M059J (cell line): ENCODE results near the gene TMEM161A. TPM values are rescaled to one million over a fixed set of nuclear protein-coding genes. Genes with fewer than 3 reads are reported as not detected.
"Not testable (repeated sequence)": the region's sequence is repeated elsewhere in the genome, so short reads cannot be mapped to it uniquely, and the experiment has no call there.

Experiments used
- DNase-seq: peaks from one replicate; pipeline ENCODE4 v3.0.0-alpha.2; 2012; ENCODE audit warnings: low read depth
- total RNA-seq: library from RNA; depleted of rRNA; stranded (reverse); fragments of >200 nt; shearing (Covaris generic); gene quantifications from 2 replicates; pipeline ENCODE4 v1.2.3, GENCODE V29; 2014; rRNA removed

The TMEM161A gene
- total RNA-seq = 27.4 and 33.0 TPM in 2 replicates

DNA sequence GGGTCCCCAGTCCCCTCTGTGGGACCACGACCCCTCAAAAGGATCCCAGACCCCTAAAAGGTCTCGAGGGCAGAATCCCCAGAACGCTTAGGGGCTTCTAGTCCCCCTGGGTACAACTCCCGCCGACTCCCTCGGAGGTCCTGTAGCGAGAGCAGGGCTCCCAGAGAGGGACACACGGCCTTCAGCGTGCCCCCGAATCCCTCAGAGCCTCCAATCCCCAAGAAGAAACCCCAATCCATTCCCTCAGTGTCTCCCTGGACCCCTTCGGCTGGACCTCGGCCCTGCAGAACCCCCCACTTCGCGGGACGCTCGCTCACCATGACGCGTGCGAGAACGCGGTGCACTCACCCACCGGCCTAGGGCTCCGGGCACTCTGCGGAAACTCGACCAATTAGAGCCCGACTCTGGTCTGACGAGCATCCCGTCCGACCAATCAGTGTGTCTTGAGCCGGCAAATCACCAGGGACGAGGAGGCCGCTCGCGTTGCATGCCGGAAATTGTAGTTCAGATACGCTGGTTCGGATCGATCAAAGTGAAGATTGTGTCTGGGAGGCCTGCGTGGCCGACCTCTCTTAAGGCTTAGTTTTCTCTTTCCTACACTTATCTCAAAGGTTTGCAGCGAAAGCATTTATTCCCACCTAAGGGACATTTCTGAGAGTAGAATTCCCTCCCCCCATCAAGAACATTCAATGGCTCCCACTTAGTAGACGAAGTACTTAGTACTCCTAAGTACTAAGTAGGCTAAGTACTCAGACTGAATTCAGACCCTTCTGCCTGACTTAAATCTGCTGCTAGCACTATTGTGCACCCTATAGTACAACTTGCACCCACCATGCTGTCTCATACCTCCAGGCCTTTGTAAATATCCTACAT lies at the start of gene TMEM161A:
TMEM161A (minus strand) TSS at position 370 of the 873 bp plus-strand sequence; CDS start at position 320, 50 bp downstream.
- peak; percentile 98 for DNase-seq

- DNase-seq = no peak
Measured at GRCh38 chr19:19186742-19187141, 48.5 kb upstream of the TMEM161A start.

DNA sequence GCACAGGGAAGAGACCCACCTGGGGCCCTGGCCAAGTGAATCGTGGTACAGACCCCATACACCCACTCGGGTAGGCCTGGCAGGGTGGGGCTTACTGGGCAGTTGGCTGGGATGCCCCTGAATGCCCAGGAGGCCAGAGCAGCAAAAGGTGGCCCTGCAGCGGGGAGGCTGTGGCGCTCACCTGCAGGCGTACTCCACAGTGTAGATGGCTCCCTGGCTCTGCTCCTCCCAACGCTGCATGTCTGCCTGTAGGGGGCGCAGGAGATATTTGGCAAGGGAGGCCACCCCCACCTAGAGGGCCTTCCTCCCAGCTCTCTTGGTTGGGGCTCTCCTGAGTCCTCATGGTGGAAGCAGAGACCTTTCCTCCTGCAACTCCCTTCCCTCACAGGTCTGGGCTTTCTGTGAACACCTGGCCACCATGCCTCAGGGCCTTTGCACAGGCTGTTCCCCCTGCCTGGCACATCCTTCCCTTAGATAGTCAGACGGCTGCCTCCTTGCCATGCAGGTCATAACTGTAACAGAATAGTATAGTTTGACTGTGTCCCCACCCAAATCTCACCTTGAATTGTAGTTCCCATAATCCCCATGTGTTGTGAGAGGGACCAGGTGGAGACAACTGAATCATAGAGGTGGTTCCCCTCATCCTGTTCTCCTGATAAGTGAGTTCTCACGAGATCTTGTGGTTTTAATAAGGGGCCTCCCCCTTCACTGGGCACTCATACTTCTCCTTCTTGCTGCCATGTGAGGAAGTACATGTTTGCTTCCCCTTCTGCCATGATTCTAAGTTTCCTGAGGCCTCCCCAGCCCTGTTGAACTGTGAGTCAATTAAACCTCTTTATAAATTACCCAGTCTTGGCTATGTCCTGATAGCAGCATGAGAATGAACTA lies 47.8 kb upstream of the TMEM161A start:
- DNase-seq = peak; percentile 42

GRCh38 chr19:19181488-19181998 lies 43.3 kb upstream of the TMEM161A start:
- no peak for DNase-seq

DNA sequence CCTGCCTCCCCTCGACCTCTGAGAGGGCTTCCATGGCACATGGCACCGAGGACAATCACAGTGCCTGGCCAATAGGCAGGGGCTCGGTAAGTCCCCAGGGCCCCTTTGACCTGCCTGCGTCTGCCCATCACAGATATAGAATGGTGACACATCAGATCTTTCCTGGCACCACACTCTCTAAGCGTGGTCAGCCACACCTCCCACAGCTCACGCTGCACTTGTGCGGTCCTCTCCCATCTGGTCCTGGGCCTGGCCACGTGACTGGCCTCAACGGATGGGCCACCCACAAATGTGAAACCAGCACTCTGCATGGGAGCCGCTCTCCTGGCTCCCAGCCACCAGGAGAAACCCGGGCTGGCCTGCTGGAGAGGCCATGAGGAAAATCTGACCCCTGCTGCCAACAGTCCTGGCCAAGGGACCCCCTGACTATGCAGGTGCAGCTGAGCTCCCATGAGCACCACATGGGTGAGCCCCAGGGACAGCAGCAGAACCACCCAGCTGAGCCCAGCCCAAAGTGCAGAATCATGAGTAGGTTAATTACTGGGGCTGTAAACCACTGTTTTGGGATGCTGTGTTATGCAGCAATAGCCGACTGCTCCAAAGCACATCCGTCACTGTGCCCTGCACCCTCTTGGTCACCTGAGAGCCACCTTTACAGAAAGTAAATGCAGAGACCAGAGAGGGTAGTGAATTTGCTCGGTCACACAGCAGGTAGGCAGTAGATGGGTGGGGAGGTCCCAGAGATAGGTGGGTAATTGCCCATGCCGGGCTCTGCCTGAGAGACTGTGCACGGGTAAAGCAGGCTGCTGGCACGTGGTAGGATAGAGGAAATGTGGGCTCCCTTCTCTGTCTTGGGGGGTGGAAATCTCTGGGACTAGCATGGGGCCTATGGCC lies 41.5 kb upstream of the TMEM161A start:
- DNase-seq = peak; percentile 22

DNA sequence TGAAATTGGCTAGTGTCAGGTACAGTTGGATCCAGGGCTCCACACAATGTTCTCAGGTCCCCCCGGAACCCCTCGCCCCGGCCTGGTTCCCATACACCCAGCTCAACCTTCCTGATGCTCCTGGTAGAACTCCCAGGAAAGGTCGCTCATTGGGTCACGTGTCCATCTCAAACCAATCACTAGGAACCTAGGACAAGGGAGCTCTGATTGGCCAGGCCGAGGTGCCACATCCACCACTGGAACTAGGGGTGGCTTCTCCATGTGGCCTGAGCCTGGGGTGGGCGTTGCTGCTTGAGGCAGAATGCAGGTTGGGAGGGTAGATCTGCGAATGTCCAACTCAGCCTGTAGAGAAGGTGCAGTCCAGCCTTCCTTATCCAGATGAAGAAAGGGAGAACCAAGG lies 38.7 kb upstream of the TMEM161A start:
- no peak for DNase-seq

GRCh38 chr19:19173243-19173642 lies 35.0 kb upstream of the TMEM161A start:
- not testable (repeated sequence) for DNase-seq

DNA sequence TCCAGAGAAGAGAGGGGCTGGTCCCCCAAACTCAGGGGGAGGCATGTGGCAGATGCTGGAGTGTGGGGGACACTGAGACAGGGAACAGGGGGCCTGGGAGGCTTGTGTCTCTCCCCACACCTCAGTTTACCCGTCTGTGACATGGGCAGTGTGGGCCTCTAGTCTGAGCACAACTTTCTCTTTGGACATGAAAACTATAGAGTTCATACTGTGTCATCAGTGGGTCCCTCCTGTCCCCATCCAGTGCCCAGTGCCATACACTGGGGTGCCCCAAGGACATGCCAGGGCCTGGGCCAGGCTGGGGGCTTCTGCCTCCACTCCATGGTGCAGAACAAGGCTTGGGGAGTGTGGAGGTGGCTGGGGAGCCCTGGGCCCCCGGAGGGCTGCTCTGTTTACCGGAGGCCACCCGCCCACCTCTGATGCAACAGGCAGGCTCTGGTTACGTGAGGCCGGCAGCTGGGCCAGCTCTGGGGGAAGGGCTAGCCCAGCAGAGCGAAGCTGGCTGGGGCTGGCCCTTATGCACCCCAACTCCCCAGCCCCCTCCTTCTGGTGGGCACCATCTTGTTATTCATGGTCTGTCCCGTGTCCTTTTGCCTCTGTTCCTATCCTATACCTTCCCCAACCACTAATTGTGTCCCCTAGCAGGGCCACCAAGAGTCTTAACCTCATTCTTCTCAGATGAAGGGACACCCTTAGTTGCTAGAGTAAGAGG lies 33.7 kb upstream of the TMEM161A start:
- no peak for DNase-seq

- DNase-seq = no peak
Measured at GRCh38 chr19:19170873-19171672, 32.8 kb upstream of the TMEM161A start.

DNA sequence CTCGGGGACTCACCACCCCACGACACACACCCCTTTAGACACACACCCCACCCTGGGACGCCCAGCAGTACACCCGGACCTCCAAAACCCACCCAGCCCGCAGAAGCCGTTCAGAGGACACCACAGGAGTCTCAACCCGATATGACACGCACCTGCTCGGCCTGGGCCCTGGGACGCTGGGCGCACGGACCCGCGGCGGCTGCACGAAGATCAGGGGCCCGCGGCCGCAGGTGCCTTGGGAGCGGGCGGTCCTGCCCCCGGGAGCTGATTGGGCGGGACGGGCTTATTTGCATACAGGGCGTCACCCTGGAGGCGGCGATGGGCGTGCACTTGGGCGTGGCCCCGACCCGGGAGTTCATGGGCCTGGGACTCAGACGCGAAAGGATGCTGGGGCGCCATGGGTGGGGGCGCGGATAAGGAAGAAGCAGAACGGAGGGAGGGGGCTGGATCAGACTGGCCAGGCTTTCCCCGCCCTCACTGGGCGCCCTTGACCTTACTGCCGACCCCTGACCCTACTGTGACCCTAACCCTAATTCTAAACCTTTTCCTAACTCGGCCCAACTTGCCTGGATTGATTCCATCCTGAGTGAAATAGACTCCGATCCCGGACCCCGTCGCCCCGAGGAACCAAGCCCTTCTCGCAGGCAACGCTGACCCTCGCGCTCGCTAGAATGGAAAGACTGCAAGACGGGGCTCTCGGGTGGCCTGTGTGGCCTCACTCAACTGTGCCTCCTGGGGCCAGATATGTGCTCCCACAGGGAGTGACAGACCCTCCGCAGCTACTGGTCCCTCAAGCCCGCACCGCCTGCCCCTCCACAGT lies 32.0 kb upstream of the TMEM161A start, which contains the start of gene MEF2B:
MEF2B (minus strand) TSS at position 211 of the 820 bp plus-strand sequence. CDS start 19,528 bp downstream, outside the sequence.
- DNase-seq = no peak

- DNase-seq = no peak
Measured at GRCh38 chr19:19169236-19170052, 31.2 kb upstream of the TMEM161A start.

DNA sequence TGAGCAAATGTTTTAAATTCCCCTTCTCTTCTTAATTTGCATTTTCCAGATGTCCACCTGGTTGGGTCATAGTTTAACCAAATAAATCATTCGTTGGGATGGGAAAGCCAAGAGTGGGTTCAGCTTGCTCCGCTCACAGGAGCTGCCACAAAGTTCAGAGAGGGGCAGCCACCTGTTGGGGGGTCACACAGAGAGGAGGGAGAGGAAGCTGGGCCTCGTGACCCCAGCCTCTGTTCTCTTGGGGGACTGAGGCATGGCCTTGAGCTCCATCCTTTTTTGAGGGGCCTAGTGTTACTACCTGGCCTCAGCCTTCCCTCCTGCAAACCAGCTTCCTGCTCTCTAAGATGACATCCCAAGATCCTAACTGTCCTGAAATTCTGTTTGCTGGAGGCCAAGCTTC lies 29.3 kb upstream of the TMEM161A start:
- DNase-seq = no peak

- DNase-seq = no peak
Measured at GRCh38 chr19:19165396-19165795, 27.1 kb upstream of the TMEM161A start.

DNA sequence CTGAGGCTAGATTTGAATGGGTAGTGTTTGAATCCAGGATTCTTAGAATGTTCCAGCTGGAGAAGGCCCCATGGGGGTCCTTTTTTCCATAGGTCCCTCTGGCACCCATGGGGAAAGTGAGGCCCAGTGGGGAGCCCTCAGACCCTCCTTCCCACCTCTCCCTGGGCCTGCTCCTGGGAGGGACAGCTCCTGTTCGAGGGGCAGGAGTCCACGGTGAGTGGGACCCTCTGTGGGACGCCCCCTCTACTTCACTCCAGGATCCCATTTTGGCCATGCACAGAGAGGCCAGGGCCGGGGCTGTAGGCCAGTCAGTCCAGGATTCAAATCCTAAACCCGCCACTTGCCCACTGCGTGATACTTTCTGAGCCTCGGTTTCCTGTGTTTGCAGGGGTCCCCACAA lies 24.2 kb upstream of the TMEM161A start:
- DNase-seq = no peak

DNA sequence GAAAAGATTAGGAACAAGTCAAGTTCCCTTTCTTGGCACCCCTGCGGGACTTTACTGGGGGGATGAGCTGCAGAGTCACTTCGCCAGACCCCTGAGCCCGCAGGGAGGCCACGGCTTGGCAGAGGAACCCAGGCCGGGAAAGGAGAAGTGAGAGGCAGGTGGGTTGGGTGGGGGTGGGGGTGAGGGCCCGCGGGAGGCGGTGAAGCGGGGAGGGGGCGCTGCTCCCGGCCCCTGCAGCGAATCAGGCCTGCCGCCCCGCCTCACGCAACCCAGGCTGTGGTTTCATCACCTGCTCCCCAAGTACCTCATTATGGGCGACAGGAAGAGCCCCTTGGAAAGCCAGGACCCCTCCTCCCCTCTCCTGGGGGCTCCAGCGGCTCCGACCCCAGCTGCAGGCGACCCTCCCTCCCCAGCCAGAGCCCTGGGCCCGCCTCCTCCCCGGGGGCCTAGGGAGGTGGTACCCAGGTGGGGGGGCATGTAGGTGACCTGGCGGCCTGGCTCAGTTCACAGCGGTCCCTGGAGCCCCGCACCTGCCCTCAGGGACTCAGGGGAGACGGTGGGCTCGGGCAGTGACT lies 22.3 kb upstream of the TMEM161A start:
- no peak for DNase-seq

- DNase-seq = no peak
Measured at GRCh38 chr19:19159534-19159933, 21.3 kb upstream of the TMEM161A start.

DNA sequence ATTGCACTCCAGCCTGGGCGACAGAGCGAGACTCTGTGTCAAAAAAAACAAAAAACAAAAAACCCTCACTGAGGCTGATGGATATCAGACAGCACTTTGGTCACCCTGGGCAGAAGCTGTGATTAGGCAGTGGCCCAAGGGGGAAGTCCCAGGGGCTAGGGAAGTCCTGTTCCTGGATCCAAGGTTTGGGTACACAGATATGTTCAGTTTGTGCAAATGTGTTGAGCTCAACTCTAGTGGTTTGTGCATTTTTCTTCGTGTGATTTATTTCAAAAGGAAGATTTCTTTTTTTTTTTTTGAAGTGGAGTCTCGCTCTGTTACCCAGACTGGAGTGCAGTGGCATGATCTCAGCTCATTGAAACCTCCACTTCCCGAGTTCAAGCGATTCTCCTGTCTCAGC lies 19.5 kb upstream of the TMEM161A start:
- DNase-seq = no peak
